ENCODE measurements around the gene PTPRD. TPM values are rescaled to one million over a fixed set of nuclear protein-coding genes. Genes with fewer than 3 reads are reported as not detected.

The PTPRD gene
- total RNA-seq, 1 experiment from 2014 or later: 70.1 TPM

DNA sequence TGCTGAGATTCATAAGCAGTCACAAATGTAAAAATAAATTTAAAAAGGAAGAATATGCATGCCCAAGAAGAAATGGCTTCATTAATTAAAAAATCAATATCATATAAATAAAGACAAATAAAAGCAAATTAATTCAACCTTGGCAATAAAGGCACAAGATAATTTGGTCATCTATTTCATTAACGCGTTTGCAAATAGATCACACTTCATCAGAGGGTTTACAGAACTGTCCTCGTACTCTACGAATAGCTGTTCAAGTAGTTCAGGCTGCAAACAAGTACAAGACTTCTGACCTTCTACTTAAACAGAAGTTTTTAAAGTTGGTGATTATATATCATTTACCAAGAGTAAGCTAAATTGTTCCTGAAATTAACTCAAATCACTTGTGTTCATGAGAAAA is 2038.0 kb downstream of the PTPRD start:
- intact Hi-C loops (cut with micrococcal nuclease; ENCODE audit: unreplicated experiment): no loop called here
- no peaks in the 10 kb centered on the region for H3K27me3 ChIP-seq (replicated peaks; ENCODE audit: control insufficient read depth, insufficient read depth, low read length)
- Mint-ChIP-seq H3K4me3 (ENCODE audit: unreplicated experiment) (no peak overlapping the region), H3K4me1 (ENCODE audit: low read depth, unreplicated experiment) (no peaks in the 10 kb centered on the region), H3K27me3 (ENCODE audit: insufficient read depth, unreplicated experiment) (no peaks in the 10 kb centered on the region), H3K27ac (ENCODE audit: unreplicated experiment) (no peak overlapping the region), H3K9me3 (ENCODE audit: unreplicated experiment) (no peaks in the 10 kb centered on the region), H3K36me3 (ENCODE audit: insufficient read depth, unreplicated experiment) (no peaks in the 10 kb centered on the region)
- H3K4me3 ChIP-seq (ENCODE audit: low read depth, low read length): no peak overlapping the region
- H3K36me3 ChIP-seq (ENCODE audit: control insufficient read depth, insufficient read depth, low read length): no peaks in the 10 kb centered on the region
- no peak for DNase-seq
- TF ChIP-seq, protein P1, sequence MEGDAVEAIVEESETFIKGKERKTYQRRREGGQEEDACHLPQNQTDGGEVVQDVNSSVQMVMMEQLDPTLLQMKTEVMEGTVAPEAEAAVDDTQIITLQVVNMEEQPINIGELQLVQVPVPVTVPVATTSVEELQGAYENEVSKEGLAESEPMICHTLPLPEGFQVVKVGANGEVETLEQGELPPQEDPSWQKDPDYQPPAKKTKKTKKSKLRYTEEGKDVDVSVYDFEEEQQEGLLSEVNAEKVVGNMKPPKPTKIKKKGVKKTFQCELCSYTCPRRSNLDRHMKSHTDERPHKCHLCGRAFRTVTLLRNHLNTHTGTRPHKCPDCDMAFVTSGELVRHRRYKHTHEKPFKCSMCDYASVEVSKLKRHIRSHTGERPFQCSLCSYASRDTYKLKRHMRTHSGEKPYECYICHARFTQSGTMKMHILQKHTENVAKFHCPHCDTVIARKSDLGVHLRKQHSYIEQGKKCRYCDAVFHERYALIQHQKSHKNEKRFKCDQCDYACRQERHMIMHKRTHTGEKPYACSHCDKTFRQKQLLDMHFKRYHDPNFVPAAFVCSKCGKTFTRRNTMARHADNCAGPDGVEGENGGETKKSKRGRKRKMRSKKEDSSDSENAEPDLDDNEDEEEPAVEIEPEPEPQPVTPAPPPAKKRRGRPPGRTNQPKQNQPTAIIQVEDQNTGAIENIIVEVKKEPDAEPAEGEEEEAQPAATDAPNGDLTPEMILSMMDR (IDR thresholded peaks at IDR 0.05; ENCODE audit: insufficient read depth in 1 of 2, low read depth in 1 of 2, low read length in 1 of 2, severe bottlenecking in 1 of 2, unreplicated experiment in 1 of 2): no peak
- ChIA-PET CTCF (no interaction called here), POLR2A (no interaction called here)
- no TSS peak for BruUV-seq (replicated peaks)
- no peaks in the 10 kb centered on the region for H3K4me1 ChIP-seq
- no peaks in the 10 kb centered on the region for H3K9me3 ChIP-seq

DNA sequence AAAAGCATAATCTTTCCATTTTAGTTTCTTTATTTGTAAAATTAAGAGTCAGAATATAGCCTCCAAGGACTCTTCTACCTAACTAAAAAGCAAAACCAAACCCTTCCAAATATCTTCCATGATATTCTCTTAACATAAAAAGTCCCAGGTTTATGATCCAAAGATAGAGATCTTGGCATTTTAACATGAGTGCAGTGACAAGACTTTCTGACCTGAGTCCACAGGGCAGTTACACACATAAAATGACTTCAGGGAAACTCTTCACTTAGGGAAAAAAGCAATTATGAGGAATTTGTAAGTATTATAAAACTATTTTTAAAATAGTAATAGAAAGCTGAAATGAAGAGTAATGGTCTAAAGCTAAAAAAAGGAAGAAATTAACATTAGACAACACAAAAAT is 2040.6 kb downstream of the PTPRD start:
- Mint-ChIP-seq H3K27ac (ENCODE audit: unreplicated experiment) (no peak overlapping the region), H3K36me3 (ENCODE audit: insufficient read depth, unreplicated experiment) (no peaks in the 10 kb centered on the region), H3K4me1 (ENCODE audit: low read depth, unreplicated experiment) (no peaks in the 10 kb centered on the region), H3K4me3 (ENCODE audit: unreplicated experiment) (no peak overlapping the region), H3K27me3 (ENCODE audit: insufficient read depth, unreplicated experiment) (no peaks in the 10 kb centered on the region), H3K9me3 (ENCODE audit: unreplicated experiment) (no peaks in the 10 kb centered on the region)
- Histone ChIP-seq H3K36me3 (ENCODE audit: control insufficient read depth, insufficient read depth, low read length) (no peaks in the 10 kb centered on the region), H3K9me3 (no peaks in the 10 kb centered on the region), H3K4me3 (ENCODE audit: low read depth, low read length) (no peak overlapping the region), H3K4me1 (no peaks in the 10 kb centered on the region), H3K27me3 (replicated peaks; ENCODE audit: control insufficient read depth, insufficient read depth, low read length) (no peaks in the 10 kb centered on the region)
- CTCF ChIA-PET: no interaction called here
- intact Hi-C loops (cut with micrococcal nuclease; ENCODE audit: unreplicated experiment): no loop called here
- POLR2A ChIA-PET: no interaction called here
- BruUV-seq (replicated peaks): no TSS peak
- no peak for DNase-seq
- TF ChIP-seq, protein P1 (IDR thresholded peaks at IDR 0.05; ENCODE audit: insufficient read depth in 1 of 2, low read depth in 1 of 2, low read length in 1 of 2, severe bottlenecking in 1 of 2, unreplicated experiment in 1 of 2): no peak

DNA sequence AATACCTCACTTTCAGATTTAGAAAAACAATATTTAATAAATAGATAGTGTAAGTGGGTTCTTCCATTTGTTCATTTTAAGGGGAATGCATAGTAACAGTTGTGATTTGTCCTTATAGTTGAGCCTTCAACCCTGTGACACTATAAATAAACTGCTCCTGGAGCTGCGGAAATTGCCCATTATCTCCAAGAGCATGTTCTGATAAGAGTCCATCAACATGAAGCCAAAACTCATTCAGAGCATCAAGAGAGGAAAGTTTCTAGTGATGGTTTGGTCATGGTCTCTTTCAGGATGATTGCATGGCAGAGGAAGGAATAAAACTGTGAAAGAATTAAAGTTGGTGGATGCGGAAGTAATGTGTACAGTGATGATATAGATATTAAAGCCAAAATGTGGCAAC is 2041.2 kb downstream of the PTPRD start:
- CTCF ChIA-PET: no interaction called here
- BruUV-seq (replicated peaks): no TSS peak
- Histone ChIP-seq H3K36me3 (ENCODE audit: control insufficient read depth, insufficient read depth, low read length) (no peaks in the 10 kb centered on the region), H3K9me3 (no peaks in the 10 kb centered on the region), H3K27me3 (replicated peaks; ENCODE audit: control insufficient read depth, insufficient read depth, low read length) (no peaks in the 10 kb centered on the region), H3K4me3 (ENCODE audit: low read depth, low read length) (no peak overlapping the region), H3K4me1 (no peaks in the 10 kb centered on the region)
- Mint-ChIP-seq H3K27me3 (ENCODE audit: insufficient read depth, unreplicated experiment) (no peaks in the 10 kb centered on the region), H3K9me3 (ENCODE audit: unreplicated experiment) (no peaks in the 10 kb centered on the region), H3K36me3 (ENCODE audit: insufficient read depth, unreplicated experiment) (no peaks in the 10 kb centered on the region), H3K27ac (ENCODE audit: unreplicated experiment) (no peak overlapping the region), H3K4me3 (ENCODE audit: unreplicated experiment) (no peak overlapping the region), H3K4me1 (ENCODE audit: low read depth, unreplicated experiment) (no peaks in the 10 kb centered on the region)
- POLR2A ChIA-PET: no interaction called here
- no peak for DNase-seq
- TF ChIP-seq, protein P1 (IDR thresholded peaks at IDR 0.05; ENCODE audit: insufficient read depth in 1 of 2, low read depth in 1 of 2, low read length in 1 of 2, severe bottlenecking in 1 of 2, unreplicated experiment in 1 of 2): no peak
- intact Hi-C loops (cut with micrococcal nuclease; ENCODE audit: unreplicated experiment): no loop called here
